Epithelial cell of esophagus (primary cell): ENCODE measurements around the gene PCCA.
A peak's percentile ranks its signal among the peaks of the same experiment; 100 is the strongest.

ENCODE experiments used
- DNase-seq: peaks from one replicate; pipeline ENCODE4 v3.0.0; 2010; ENCODE audit warnings: low read depth
- H3K4me3 ChIP-seq: 2 replicates; pipeline ENCODE4 v1.5.1; 2011; ENCODE audit warnings: mild to moderate bottlenecking, low read length, control low read depth
- CTCF ChIP-seq: IDR thresholded peaks from 2 replicates; pipeline ENCODE4 v1.5.1; 2011; ENCODE audit warnings: low read depth, mild to moderate bottlenecking, low read length, control low read depth, inconsistent platforms; ENCODE audit not compliant: insufficient read depth; ENCODE audit errors: missing control alignments

PCCA gene

GRCh38 chr13:100478107-100478809, 389.4 kb downstream of the PCCA start:
- peak; percentile 20 for DNase-seq
- H3K4me3 ChIP-seq: no peak overlapping the region
- TF ChIP-seq CTCF: no peak

GRCh38 chr13:100480676-100481075, 391.8 kb downstream of the PCCA start:
- no peak overlapping the region for H3K4me3 ChIP-seq
- no peak for TF ChIP-seq CTCF
- no peak for DNase-seq

GRCh38 chr13:100483139-100483538, 394.2 kb downstream of the PCCA start:
- no peak for DNase-seq
- no peak overlapping the region for H3K4me3 ChIP-seq
- no peak for TF ChIP-seq CTCF

GRCh38 chr13:100483841-100484381, 395.0 kb downstream of the PCCA start:
- DNase-seq: no peak
- H3K4me3 ChIP-seq: no peak overlapping the region
- TF ChIP-seq CTCF: no peak

- H3K4me3 ChIP-seq: no peak overlapping the region
- no peak for DNase-seq
- no peak for TF ChIP-seq CTCF
Observed at GRCh38 chr13:100484702-100485101, 395.8 kb downstream of the PCCA start.

- H3K4me3 ChIP-seq: no peak overlapping the region
- no peak for TF ChIP-seq CTCF
- DNase-seq: no peak
Observed at GRCh38 chr13:100485265-100485664, 396.4 kb downstream of the PCCA start.

- H3K4me3 ChIP-seq: no peak overlapping the region
- no peak for TF ChIP-seq CTCF
- peak; percentile 20 for DNase-seq
Observed at GRCh38 chr13:100490692-100491091, 401.8 kb downstream of the PCCA start.
